GM18858 (cell line): Measurements from ENCODE around the gene KCNMA1.
"Not testable (repeated sequence)": the region's sequence is repeated elsewhere in the genome, so short reads cannot be mapped to it uniquely, and the experiment has no call there.

Experiments
- ATAC-seq: cut with Tn5 transposase; IDR thresholded peaks from one replicate; pipeline ENCODE4 v1.9.1; 2021; ENCODE audit not compliant: unreplicated experiment

The KCNMA1 gene

DNA sequence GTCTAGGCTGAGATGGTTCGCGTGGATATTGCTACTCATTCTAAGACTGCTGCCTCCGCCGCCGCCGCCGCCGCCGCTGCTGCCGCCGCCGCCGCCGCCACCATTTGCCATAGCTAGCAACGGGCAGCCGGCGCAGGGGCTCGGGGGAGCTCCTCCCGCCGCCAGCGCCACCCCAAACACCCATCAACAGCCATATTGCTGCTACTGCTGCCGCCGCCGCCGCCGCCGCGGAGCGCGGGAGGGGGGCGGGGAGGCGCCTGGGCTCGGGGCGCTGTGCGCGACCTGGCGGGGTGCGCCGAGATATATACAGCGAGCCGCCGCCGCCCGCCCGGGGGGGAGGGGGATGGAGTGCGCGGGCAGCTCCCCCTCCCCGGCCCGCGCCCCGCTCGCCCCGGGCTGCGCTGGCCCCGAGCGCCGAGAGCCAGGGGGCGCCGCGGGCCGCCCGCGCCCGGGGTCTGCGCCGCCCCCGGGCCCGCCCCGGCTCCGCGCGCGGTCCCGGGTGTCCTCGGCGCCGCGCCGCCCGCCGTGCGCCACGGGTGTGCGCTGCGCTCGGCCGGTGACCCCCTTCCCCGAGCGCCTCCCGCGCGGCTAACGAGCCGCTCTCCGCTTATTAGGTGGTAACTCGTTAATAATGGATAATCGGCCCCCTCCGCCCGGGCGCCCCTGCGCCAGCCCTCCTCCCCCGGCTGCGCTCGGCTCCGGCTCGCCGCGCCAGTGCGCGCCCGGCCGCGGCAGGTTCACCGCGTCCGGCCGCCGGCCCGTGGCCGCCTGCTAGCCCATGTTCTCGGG is at the start of gene KCNMA1:
Gene KCNMA1, minus strand, starts transcription at position 277 of the 789 bp plus-strand sequence.
- ATAC-seq = no peak

DNA sequence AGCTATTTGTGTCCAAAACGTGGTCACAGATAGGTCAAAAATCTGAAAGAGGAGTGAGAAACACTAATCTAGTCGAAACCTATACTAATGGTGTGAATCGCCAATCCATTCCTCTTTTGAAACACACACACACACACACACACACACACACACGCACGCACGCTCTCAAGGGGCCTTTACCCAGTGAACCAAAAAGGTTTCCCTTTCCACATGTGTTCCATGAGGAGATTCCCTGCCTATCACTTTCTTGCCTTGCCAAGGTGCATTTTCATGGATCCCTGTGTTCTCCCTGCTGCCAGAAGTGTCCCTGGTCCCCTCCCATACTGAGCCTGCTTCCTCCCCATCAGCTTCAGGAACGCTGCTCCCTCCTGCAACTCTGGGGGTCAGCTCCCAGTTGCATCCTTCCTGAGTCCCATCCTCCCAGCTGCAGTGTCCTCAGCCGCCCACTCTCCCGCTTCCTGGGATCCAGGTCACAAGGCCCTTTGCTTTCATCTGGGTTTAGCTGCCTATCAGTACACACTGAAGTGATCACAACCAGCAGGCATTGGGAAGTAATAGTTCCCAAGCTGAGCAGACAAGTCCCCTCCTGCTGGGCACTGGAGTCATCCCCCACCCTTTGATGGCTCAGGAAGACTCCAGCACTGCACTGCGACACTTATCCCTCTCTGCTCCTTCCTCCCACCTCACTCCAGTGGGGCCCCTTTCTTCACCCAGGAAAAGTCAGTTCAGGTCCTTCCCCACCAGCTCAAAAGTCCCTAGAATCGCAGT is 49.2 kb upstream of the KCNMA1 start:
- ATAC-seq = no peak

GRCh38 chr10:77686096-77686495 is 48.5 kb upstream of the KCNMA1 start:
- ATAC-seq = no peak

- no peak for ATAC-seq
Measured at GRCh38 chr10:77685432-77685831, 47.8 kb upstream of the KCNMA1 start.

GRCh38 chr10:77683088-77683432 is 45.5 kb upstream of the KCNMA1 start:
- ATAC-seq = not testable (repeated sequence)

GRCh38 chr10:77682393-77683087 is 44.9 kb upstream of the KCNMA1 start:
- no peak for ATAC-seq

- no peak for ATAC-seq
Measured at GRCh38 chr10:77681839-77682238, 44.2 kb upstream of the KCNMA1 start.

GRCh38 chr10:77680811-77681210 is 43.2 kb upstream of the KCNMA1 start:
- no peak for ATAC-seq

DNA sequence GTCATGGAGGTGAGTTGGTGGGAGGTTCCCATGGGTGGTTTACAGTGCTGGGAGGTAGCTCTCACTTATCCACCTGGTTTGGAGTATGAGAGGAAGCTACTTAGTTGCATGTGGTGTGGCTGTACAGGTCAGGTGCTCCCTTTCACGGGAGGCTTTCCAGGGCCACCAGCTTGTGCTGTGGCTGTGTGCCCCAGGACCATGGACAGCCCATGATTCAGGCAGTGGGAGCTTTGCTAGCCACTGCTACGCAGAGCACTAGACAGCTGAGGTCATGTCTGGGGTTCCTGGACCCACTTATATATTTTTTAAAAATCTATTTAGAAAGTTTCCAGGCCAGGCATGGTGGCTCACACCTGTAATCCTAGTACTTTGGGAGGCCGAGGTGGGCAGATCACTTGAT is 42.5 kb upstream of the KCNMA1 start:
- ATAC-seq = no peak

- no peak for ATAC-seq
Measured at GRCh38 chr10:77679217-77679616, 41.6 kb upstream of the KCNMA1 start.

DNA sequence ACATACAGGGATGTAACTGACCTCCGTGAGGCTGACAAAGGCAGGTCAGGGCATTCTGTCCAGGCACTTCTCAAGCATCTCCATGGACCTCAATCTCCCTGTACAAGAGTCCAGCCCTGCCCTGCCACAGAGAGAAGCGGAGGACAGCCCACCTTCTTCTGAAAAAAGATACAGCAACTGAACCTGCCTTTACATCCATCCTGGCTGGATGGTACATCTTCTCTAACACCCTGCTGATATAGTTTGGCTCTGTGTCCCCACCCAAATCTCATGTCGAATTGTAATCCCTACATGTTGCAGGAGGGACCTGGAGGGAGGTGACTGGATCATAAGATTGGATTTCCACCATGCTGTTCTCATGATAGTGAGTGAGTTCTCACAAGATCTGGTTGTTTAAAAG is 40.5 kb upstream of the KCNMA1 start:
- no peak for ATAC-seq

- no peak for ATAC-seq
Measured at GRCh38 chr10:77675347-77675746, 37.7 kb upstream of the KCNMA1 start.

DNA sequence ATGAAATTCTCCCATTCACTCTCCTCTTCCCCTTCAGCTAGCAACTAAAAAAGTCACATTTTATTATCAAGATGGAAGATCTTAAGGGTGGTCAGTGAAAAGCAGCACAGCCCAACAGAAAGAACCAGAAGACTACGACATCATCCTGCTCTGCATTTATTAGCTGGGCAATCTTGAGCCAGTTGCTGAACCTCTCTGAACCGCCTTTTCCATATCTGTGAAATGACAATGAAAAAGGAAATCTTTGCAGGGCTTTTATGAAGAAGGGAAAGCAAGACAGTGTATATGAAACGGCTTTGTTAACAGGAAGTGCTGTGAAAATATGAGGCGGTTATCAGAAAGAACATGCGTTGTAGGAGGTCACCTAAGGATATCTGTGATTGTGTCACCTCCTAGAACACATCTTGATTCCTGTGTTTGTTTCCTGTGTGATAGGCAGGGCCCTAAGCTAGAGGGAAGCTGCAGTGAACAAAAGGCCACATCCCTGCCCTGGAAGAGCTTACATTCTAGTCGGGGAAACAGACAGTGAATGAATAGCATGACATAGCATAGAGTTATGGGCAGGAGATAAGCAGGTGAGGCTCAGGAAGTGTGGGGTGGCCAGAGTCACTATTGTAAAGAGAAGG is 36.0 kb upstream of the KCNMA1 start:
- no peak for ATAC-seq

GRCh38 chr10:77673101-77673500 is 35.5 kb upstream of the KCNMA1 start:
- no peak for ATAC-seq

DNA sequence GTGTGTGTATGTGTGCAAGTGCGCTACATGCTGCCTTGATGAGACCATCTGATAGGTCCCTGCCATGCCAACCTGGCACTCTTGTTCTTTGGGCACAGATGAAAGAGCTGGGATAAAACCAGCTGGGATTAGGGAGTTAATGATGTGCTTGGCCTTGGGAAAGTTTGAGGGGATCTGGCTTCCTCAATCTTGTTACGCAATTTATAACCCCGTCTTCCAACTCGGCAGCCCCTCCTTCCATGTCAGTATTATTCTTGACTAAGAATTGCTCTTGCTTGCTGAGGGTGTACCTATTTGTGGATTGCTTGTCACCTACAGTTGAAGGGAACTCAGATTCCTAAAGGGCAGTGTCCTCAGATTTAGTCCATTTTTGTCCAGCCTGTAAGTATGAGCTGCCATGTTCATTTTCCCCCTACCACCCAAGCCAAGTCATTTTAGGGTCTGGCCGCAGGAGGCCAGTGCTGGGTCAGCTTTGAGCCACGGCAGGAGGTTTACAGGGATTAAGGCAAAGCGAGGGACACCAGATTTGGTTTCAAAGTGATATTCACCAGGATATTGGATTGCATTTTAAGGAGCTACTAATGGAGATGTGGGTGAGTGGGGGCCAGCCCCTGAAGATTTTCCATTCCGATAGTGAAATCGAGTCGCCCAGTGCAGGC is 34.1 kb upstream of the KCNMA1 start:
- no peak for ATAC-seq

DNA sequence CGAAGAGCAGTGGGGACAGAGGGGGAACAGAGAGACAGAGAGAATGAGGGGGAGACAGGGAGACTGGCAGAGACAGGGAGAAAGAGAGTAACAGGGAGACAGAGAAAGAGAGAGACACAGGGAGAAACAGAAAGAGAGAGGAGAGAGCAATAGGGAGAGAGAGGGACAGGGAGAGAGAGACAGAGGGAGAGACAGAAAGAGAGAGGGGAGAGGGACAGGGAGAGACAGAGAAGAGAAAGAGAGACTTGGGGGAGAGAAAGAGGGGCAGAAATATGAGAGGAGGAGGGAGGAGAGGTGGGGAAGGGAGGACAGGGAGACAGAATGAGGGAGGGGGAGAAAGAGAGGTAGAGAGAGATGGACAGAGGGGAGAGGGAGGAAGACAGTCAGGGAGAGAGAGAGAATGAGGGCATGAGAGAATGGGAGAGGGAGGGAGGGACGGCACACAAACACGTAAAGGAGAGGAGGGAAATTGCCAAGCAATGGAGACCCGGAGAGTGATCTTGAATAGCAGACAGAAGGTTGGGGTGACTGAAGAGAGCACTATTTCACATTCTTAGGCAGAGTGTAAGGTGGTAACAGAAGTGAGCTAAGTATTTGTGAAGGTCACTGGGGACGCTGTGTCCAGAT is 33.3 kb upstream of the KCNMA1 start:
- no peak for ATAC-seq

- ATAC-seq = no peak
Measured at GRCh38 chr10:77669892-77670291, 32.3 kb upstream of the KCNMA1 start.

GRCh38 chr10:77667426-77668324 is 30.1 kb upstream of the KCNMA1 start:
- peak; percentile 76 for ATAC-seq

DNA sequence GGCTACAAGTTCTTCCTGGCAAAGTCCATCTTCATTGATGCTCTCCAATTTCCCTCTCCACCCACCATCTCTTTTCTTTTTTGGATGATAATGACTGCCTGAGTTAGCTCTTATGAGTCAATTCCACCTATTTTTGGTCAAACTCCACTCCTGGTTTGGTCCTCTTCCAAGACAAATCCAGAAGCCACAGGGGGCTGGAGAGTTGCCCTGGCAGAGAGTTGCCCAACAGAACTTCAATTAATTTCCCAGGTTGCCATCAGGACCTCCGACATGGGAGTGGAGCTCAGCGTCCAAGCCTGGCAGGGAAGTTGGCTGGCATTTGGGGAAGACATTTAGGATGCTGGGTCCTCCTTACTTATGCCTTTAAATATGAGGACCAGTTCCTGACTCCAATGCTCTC is 29.2 kb upstream of the KCNMA1 start:
- no peak for ATAC-seq
